Lower leg skin (tissue), 3 donors: Measurements from ENCODE around the gene SEC63.

Experiments
- CTCF ChIP-seq, 3 donors: fragments of 450-650 bp; IDR thresholded peaks; one replicate each; pipeline ENCODE4 v1.5.1; 2016; ENCODE audit warnings: antibody characterized with exemption in 3 of 3, mild to moderate bottlenecking in 3 of 3, moderate library complexity in 2 of 3
- POLR2A ChIP-seq, 2 donors: fragments of 450-650 bp; IDR thresholded peaks; one replicate each; pipeline ENCODE4 v1.6.1; 2016 to 2017; ENCODE audit warnings: antibody characterized with exemption in 2 of 2, mild to moderate bottlenecking in 1 of 2, moderate library complexity in 1 of 2

GRCh38 chr6:107840636-107841274, 117.3 kb downstream of the SEC63 start:
- TF ChIP-seq CTCF (IDR thresholded peaks at IDR 0.05): no peak
- no peak for TF ChIP-seq POLR2A (IDR thresholded peaks at IDR 0.05)
